ENCODE measurements around the gene CASS4. TPM values are rescaled to one million over a fixed set of nuclear protein-coding genes. Genes with fewer than 3 reads are reported as not detected.

Gene CASS4
- total RNA-seq, 3 donors from 2014 or later (not counting 1 experiment from before 2014, with no cell fraction given), result 9.3 to 13.8 (median 13.4) TPM

GRCh38 chr20:56392881-56393482 is 19.1 kb upstream of the CASS4 start:
- H3K9me3 Mint-ChIP-seq, result no peaks in the 10 kb centered on the region
- WGBS (ENCODE audit: insufficient coverage), result under 1% methylated on average over 14 of the region's 18 CpGs
- intact Hi-C loops (cut with micrococcal nuclease), result loop anchor here (1.0 to 2.0 kb wide), 2 partner anchors 20 to 75 kb away; partner anchors contain the start of genes CASS4 and RTF2
- TF ChIP-seq CTCF (IDR thresholded peaks at IDR 0.05), result no peak
- peaks cover 25% of the 10 kb centered on the region for H3K36me3 ChIP-seq (ENCODE audit: control insufficient read depth, insufficient read depth, low read length)
- H3K27me3 ChIP-seq (ENCODE audit: control insufficient read depth, insufficient read depth, low read length), result no peaks in the 10 kb centered on the region
- ATAC-seq, result no peak
- H3K4me3 ChIP-seq (ENCODE audit: low read length), result peak overlapping the region; percentile 91
- DNase-seq, result peak in 1 of 2 donors; percentile 61
- peaks cover 21% of the 10 kb centered on the region for H3K4me1 ChIP-seq (ENCODE audit: control insufficient read depth, insufficient read depth, low read length)
- no peaks in the 10 kb centered on the region for H3K9me3 ChIP-seq (ENCODE audit: control insufficient read depth, insufficient read depth, low read length)
- no peak overlapping the region for H3K27ac Mint-ChIP-seq
- no peak overlapping the region for H3K4me3 Mint-ChIP-seq
- peaks cover 12% of the 10 kb centered on the region for H3K36me3 Mint-ChIP-seq
- peaks cover 12 to 23% of the 10 kb centered on the region in 2 donors for H3K4me1 Mint-ChIP-seq
- H3K27me3 Mint-ChIP-seq (ENCODE audit: low read depth in 2 of 2), result no peaks in the 10 kb centered on the region
- peak overlapping the region; percentile 74 for H3K27ac ChIP-seq (ENCODE audit: low read length)

- WGBS (ENCODE audit: insufficient coverage), result 78% methylated on average over 8 of the region's 8 CpGs
- peaks cover 31% of the 10 kb centered on the region for H3K36me3 ChIP-seq (ENCODE audit: control insufficient read depth, insufficient read depth, low read length)
- H3K4me3 ChIP-seq (ENCODE audit: low read length), result no peak overlapping the region
- H3K4me1 ChIP-seq (ENCODE audit: control insufficient read depth, insufficient read depth, low read length), result peaks cover 21% of the 10 kb centered on the region
- Mint-ChIP-seq H3K4me1 (peaks cover 12 to 23% of the 10 kb centered on the region in 2 donors), H3K27ac (no peak overlapping the region), H3K36me3 (peaks cover 15% of the 10 kb centered on the region), H3K9me3 (no peaks in the 10 kb centered on the region), H3K27me3 (ENCODE audit: low read depth in 2 of 2) (no peaks in the 10 kb centered on the region), H3K4me3 (no peak overlapping the region)
- no peak for ATAC-seq
- peak overlapping the region; percentile 5 for H3K27ac ChIP-seq (ENCODE audit: low read length)
- DNase-seq, result no peak
- TF ChIP-seq CTCF (IDR thresholded peaks at IDR 0.05), result no peak
- intact Hi-C loops (cut with micrococcal nuclease), result loop anchor here (2.0 kb wide), 1 partner anchor 19 kb away; the partner anchor contains the start of gene CASS4
- H3K9me3 ChIP-seq (ENCODE audit: control insufficient read depth, insufficient read depth, low read length), result no peaks in the 10 kb centered on the region
- H3K27me3 ChIP-seq (ENCODE audit: control insufficient read depth, insufficient read depth, low read length), result no peaks in the 10 kb centered on the region
Observed at GRCh38 chr20:56393653-56394052, 18.4 kb upstream of the CASS4 start.

- no peaks in the 10 kb centered on the region for H3K9me3 Mint-ChIP-seq
- H3K4me3 Mint-ChIP-seq, result no peak overlapping the region
- 89% methylated on average over 4 of the region's 4 CpGs for WGBS (ENCODE audit: insufficient coverage)
- H3K4me1 Mint-ChIP-seq, result peaks cover 16 to 26% of the 10 kb centered on the region in 2 donors
- H3K36me3 ChIP-seq (ENCODE audit: control insufficient read depth, insufficient read depth, low read length), result peaks cover 46% of the 10 kb centered on the region
- H3K4me1 ChIP-seq (ENCODE audit: control insufficient read depth, insufficient read depth, low read length), result peaks cover 21% of the 10 kb centered on the region
- H3K27me3 ChIP-seq (ENCODE audit: control insufficient read depth, insufficient read depth, low read length), result no peaks in the 10 kb centered on the region
- H3K4me3 ChIP-seq (ENCODE audit: low read length), result no peak overlapping the region
- intact Hi-C loops (cut with micrococcal nuclease), result no loop called here
- no peaks in the 10 kb centered on the region for H3K27me3 Mint-ChIP-seq (ENCODE audit: low read depth in 2 of 2)
- no peak for DNase-seq
- H3K27ac Mint-ChIP-seq, result peak overlapping the region; percentile 14 to 31
- TF ChIP-seq CTCF (IDR thresholded peaks at IDR 0.05), result no peak
- H3K9me3 ChIP-seq (ENCODE audit: control insufficient read depth, insufficient read depth, low read length), result no peaks in the 10 kb centered on the region
- ATAC-seq, result no peak
- H3K36me3 Mint-ChIP-seq, result peaks cover 21% of the 10 kb centered on the region
- H3K27ac ChIP-seq (ENCODE audit: low read length), result no peak overlapping the region
Observed at GRCh38 chr20:56395166-56395565, 16.9 kb upstream of the CASS4 start.

Data from natural killer cell (primary cell).